ENCODE measurements around the gene PHKG2.

PHKG2 gene

DNA sequence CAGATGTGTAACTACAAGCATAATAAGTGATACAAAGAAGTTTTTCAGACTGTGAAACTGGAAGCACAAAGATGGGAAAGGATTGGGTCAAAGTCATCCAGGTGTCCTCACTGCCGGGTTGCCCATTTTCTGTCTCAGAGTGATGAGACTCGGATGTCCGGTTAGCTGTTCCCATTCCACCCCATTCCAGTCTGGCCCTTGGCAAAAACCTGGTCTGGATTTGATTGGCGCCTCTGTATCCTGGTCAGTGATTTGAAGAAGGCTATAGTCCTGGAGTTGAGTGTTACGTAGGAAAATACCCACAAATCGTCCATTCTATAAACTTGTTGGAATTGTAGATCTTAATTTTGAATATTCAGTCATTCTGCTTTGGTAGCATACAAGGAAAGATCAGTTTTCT lies 19.9 kb upstream of the PHKG2 start:
- no peak for DNase-seq (ENCODE audit: low spot score)

DNA sequence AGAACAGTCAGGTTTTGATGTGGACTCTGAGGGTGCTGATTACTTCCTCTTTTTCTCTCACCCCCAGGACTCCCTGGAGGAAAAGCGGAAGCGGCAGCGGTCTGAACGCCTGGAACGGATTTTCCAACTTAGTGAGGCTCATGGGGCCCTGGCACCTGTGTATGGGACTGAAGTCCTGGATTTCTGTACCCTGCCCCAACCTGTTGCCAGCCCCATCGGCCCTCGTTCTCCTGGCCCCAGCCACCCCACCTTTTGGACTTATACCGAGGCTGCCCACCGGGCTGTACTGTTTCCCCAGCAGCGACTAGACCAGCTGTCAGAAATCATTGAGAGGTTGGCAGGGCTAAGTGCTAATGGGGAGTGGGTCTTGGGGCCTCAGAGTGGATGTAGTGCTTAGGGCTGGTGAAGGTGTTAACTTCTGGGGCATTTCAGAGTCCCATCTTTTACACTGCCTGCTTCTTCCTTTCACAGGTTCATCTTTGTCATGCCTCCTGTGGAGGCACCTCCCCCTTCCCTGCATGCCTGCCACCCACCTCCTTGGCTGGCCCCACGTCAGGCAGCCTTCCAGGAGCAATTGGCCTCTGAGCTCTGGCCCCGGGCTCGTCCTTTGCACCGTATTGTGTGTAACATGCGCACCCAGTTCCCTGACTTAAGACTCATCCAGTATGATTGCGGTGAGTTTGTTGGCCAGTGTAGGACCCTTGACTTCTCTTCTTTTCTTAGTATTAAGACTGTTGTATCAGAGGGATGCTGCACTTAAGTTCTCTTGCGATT lies 19.1 kb upstream of the PHKG2 start:
- no peak for DNase-seq (ENCODE audit: low spot score)

DNA sequence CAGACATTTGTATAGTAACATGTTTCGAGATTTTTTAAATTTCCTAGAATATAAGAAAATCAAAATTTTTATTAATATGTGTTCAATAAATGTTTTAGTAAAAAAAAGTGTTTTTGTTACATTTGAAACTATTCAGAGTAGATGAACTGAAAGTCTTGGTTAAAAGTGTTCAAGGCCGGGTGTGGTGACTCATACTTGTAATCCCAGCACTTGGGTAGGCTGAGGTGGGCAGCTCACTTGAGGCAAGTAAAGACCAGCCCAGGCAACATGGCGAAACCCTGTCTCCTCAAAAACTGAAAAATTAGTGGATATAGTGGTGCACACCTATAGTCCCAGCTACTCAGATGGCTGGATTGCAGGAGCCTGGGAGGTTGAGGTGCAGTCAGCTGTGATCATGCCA lies 16.8 kb upstream of the PHKG2 start:
- no peak for DNase-seq (ENCODE audit: low spot score)

DNA sequence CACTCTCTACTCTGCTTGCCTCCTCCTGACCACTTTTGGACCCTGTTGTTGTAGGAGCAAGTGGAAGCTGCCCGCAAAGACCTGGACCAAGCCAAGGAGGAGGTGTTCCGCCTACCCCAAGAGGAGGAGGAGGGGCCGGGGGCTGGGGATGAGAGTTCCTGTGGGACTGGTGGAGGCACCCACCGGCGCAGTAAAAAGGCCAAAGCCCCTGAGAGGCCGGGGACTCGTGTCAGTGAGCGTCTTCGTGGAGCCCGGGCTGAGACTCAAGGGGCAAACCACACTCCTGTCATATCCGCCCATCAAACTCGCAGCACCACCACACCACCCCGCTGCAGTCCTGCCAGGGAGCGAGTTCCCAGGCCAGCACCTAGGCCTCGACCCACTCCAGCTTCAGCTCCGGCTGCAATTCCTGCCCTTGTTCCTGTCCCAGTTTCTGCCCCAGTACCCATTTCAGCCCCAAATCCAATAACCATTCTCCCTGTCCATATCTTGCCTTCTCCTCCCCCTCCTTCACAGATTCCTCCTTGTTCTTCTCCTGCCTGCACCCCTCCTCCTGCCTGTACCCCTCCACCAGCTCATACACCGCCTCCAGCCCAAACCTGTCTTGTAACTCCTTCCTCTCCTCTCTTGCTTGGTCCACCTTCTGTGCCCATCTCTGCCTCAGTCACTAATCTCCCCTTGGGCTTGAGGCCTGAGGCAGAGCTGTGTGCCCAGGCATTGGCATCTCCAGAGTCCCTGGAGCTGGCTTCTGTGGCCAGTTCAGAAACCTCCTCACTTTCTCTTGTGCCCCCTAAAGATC lies 11.0 kb upstream of the PHKG2 start:
- DNase-seq (ENCODE audit: low spot score) = no peak

DNA sequence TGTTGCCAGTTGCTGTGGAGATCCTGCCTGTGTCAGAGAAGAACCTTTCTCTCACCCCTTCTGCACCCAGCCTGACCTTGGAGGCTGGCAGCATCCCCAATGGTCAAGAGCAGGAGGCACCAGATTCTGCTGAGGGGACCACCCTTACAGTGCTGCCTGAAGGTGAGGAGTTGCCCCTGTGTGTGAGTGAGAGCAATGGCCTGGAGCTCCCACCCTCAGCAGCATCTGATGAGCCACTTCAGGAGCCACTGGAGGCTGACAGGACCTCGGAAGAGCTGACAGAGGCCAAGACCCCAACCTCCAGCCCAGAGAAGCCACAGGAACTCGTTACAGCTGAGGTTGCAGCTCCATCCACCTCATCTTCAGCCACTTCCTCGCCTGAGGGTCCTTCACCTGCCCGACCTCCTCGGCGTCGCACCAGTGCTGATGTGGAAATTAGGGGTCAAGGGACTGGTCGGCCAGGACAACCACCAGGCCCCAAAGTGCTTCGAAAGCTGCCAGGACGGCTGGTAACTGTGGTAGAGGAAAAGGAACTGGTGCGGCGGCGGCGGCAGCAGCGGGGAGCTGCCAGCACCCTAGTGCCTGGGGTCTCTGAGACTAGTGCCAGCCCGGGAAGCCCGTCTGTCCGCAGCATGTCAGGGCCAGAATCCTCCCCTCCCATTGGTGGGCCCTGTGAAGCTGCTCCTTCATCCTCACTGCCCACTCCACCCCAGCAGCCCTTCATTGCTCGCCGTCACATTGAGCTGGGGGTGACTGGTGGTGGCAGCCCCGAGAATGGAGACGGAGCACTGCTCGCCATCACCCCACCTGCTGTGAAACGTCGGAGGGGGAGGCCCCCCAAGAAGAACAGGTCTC lies 10.2 kb upstream of the PHKG2 start:
- no peak for DNase-seq (ENCODE audit: low spot score)

DNA sequence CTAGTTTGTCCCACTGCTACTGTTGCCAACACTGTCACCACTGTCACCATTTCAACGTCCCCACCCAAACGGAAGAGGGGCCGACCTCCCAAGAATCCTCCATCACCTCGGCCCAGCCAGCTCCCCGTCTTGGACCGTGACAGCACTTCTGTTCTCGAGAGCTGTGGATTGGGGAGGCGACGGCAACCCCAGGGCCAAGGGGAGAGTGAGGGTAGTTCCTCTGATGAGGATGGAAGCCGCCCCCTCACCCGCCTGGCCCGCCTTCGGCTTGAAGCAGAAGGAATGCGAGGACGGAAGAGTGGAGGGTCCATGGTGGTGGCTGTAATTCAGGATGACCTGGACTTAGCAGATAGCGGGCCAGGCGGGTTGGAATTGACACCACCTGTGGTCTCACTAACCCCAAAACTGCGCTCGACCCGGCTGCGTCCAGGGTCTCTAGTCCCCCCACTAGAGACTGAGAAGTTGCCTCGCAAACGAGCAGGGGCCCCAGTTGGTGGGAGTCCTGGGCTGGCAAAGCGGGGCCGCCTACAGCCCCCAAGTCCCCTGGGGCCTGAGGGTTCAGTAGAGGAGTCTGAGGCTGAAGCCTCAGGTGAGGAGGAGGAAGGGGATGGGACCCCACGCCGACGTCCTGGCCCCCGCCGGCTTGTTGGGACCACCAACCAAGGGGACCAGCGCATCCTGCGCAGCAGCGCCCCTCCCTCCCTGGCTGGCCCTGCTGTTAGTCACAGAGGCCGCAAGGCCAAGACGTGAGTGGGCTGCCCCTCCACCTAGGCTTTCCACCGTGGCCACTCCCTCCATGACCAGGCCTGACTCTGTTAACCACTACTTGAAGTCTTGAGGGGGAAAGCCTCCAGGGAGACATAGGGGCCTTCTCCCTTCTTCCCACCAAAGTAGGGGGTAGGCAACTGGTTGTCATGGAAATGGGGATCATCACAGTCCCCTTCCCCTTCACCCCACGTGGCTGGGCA lies 9.0 kb upstream of the PHKG2 start:
- DNase-seq (ENCODE audit: low spot score) = no peak

DNA sequence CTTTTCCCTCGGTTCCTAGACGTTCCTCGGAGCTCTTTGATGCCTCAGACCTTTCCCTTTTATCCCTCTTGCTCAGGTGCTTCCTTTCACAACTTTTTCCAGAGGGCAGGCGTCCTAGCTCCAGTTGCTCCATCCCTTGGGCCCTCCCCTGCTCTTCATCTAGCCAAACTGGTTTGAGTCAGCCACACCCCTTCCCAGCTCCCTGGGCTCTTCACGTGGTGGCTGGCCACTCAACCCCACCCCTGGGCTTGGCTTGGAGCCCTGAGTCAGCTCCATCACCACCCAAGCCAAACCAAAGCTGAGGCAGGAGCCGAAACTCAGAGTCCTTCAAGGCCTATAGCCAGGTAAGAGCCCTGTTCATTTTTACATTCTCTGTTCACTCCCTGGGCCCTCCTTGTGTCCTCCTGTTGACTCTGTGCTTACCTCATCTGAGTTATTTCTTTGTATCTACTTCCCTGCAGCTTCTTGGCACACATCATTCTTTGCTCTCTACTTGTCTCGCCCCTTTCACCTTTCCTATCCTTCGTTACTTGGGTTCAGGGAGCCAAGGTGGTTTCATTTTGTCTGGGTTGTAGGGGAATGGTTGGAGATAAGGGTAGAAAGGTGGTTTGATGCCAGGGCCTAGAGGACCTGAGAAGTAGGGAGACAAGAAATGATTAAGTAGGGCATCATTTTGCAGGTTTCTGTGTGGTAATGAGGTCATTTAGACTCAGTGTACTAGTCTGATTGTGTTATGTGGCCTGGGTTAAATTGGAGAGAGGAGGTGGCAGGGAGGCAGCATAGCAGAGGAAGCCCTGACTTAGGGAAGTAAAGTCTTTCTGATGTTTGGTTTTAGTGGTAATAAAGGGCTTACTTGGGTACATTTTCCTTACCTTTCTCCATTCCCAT lies 7.6 kb upstream of the PHKG2 start:
- peak; percentile 93 for DNase-seq (ENCODE audit: low spot score)

DNA sequence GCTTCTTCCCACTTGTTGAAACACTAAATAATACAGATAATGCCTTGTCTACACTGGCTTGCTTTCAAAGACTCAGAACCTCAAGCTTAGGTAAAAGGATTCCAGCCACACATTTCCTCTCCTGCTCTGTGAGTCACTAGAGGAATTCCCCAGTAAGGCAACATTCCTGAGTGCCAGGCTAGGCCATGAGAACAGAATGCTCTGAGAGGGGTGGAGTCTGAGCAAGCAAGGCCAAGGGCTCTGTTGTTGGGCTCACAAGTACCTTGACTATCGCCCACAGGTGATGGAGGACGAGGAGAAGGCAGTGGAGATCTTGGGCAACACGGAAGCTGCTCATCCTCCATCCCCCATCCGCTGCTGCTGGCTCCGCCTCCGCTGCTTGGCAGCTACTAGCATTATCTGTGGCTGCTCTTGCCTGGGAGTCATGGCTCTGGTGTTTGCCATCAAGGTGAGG lies 6.7 kb upstream of the PHKG2 start:
- peak; percentile 91 for DNase-seq (ENCODE audit: low spot score)

DNA sequence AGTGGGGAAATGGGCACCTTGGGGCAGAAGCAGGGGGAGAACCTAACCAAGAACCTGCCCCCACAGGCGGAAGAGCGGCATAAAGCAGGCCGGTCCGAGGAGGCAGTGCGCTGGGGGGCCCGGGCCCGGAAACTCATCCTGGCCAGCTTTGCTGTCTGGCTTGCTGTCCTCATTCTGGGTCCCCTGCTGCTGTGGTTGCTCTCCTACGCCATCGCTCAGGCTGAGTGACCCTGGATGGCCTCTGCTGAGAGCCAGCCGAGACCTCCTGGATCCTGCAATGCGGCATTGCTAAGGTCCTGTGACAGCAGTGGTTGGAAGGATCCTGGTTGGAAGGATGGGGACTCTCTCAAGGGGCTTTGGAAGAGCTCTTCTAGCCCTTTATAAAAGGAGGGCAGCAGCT lies 4.5 kb upstream of the PHKG2 start:
- DNase-seq (ENCODE audit: low spot score) = no peak

DNA sequence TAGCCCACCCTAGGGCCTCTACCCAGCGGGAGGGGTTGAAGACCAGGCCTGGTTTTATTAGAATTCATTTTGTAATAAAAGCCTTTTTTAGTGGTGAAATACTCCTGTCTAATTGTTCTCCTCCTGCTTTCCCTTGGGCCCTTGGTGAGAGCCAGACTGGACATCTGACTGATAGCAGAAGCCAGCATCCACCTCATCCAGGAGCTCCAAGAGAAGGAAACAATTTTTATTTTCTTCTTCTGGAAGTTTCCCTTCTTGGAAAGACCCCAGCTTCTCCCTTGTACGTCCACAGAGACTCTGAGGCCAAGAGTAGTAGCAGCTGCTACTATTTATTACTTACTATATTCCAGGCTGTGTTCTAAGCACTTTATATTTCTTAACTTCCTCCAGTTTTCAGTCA lies 4.0 kb upstream of the PHKG2 start:
- no peak for DNase-seq (ENCODE audit: low spot score)

DNA sequence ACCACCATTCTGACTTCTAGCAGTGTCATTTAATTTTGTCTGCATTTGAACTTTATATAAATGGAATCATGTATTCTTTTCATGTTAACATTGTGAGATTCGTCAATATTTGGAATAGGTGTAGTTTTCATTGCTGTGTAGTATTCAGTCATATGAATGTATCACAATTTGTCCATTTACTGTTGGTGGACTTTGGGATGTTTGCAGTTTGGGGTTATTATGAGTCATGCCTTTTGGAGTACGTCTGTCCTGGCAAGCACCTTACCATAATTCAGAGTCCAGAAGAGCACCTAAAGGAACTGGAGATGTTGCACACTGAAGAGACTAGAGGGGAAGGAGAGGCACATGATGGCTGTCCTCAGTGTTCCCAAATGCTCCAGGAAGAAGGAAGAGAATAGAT lies 3.1 kb upstream of the PHKG2 start:
- no peak for DNase-seq (ENCODE audit: low spot score)

DNA sequence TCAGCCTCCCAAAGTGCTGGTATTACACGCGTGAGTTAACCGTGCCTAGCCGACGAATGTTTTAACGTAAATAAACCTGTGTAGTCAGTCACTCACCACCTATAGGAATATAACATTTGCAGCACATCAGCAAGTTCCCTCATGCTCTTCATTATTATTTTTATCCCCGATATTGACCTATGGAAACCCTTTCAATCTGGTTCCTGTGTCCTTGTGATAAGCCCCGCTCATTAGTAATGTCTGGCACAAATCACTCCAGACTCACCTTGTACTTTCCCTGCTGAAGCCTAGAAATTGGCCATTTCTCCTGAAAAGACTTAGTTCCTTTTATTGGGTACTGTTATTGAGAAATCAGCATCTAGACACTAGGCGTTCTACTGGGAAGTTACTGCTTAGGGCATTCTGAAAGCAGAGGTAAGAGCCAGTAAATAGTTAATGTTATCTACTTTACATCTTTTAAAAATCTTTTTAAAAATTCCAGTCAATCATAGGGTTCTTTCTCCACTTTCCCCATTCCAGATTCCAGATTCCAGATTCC lies 1.5 kb upstream of the PHKG2 start:
- DNase-seq (ENCODE audit: low spot score) = no peak

DNA sequence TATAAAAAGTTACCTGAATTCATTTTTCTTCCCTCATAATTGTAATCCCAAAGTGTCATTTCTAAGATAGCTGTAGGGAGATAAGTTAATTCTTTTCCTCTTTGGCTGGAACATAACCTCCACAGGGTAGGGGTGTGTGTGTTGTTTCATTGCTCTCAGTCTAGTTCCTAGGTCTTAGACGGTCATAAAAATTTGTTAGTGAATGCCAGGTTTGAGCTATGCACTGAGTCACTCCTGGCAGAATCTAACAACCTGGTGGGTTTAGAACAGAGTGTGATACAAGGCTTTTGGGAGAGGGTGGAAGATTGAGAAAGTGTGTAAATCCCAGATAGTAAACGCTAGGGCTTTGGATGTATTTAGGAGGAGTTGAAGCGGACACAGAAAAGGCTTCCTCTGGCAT lies 894 bp upstream of the PHKG2 start:
- DNase-seq (ENCODE audit: low spot score) = peak; percentile 50

DNA sequence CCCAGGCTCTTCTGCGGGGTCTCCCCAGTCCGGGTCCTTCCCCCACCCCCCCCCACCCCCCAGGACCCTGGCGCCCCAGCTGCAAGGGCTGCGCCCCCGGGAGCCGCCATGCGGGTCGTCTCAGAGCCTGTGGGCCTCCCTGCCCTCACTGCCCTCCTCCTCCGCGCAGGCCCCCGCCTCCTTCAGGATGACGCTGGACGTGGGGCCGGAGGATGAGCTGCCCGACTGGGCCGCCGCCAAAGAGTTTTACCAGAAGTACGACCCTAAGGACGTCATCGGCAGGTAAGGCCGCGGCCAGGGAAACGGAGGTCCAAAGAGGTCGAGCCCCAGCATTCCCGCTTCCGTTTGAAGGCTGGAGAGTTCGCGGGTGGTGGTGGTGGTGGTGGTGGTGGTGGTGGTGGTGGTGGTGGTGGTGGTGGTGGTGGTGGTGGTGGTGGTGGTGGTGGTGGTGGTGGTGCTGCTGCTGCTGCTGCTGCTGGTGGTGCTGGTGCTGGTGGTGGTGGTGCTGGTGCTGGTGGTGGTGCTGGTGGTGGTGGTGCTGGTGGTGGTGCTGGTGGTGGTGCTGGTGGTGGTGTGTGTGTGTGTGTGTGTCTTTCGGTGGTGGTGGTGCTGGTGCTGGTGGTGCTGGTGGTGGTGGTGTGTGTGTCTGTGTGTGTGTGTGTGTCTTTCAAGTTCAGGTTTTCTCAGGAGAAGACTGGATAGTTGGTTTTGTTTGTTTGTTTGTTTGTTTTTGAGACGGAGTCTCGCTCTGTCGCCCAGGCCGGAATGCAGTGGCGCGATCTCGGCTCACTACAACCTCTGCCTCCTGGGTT lies 615 bp downstream of the PHKG2 start:
- peak; percentile 73 for DNase-seq (ENCODE audit: low spot score)

DNA sequence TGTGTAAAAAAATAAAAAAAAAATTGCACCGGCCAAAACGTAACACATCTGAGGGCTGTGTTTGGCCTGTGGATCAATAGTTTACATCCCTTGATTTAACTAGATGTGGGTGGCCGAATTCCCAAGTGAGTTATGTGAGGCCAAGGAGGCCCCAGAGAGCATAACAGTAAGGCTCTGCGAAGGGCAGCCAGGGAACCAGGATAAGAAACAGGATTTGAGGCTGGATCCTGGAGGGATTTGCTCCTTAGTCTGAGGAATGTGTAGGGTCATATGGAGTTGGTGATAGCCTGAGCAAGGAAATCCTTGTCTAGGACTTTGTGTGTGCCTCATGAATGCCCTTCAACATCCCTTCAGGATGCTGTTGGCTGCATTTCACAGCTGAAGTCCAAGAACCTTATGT lies 2.0 kb downstream of the PHKG2 start:
- no peak for DNase-seq (ENCODE audit: low spot score)

DNA sequence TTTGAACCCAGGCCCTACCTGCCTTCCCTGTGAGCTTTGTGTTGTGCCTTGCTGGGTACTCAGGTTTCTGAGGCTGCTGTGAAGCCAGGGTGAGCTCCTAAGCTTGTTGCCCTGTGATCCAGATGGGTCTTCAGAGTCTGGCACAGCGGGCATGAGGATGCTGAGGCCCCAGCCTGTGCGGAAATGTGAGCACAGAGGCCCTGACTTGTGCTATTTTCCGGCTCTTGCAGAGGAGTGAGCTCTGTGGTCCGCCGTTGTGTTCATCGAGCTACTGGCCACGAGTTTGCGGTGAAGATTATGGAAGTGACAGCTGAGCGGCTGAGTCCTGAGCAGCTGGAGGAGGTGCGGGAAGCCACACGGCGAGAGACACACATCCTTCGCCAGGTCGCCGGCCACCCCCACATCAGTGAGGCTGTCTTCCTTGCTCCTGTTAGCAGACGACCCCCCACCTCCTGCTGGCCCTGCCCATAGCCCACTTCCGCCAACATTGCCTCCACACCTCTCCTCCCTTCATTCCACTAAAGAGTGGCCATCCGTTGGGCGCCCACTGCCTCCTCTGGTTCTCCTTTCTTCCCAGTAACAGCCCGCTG lies 2.7 kb downstream of the PHKG2 start:
- DNase-seq (ENCODE audit: low spot score) = no peak

DNA sequence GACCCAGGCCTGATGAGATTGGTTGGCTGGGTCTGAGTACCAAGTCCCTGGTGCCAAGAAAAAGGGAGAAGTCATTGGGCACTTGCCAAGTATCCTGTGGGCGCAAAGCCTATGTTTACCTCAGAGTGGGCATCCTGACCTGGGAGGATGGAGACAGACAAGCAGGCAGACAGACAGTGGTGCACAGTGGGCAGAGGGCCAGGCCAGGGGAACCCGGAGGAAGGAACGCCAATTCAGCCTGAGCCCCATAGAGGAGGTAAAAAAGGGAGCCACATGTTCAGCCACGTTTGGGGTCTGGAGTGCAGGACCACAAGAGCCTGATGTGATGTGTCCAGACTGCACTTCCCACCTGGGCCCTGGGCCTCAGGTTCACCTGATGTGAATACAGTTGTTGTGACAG lies 5.4 kb downstream of the PHKG2 start:
- DNase-seq (ENCODE audit: low spot score) = no peak

DNA sequence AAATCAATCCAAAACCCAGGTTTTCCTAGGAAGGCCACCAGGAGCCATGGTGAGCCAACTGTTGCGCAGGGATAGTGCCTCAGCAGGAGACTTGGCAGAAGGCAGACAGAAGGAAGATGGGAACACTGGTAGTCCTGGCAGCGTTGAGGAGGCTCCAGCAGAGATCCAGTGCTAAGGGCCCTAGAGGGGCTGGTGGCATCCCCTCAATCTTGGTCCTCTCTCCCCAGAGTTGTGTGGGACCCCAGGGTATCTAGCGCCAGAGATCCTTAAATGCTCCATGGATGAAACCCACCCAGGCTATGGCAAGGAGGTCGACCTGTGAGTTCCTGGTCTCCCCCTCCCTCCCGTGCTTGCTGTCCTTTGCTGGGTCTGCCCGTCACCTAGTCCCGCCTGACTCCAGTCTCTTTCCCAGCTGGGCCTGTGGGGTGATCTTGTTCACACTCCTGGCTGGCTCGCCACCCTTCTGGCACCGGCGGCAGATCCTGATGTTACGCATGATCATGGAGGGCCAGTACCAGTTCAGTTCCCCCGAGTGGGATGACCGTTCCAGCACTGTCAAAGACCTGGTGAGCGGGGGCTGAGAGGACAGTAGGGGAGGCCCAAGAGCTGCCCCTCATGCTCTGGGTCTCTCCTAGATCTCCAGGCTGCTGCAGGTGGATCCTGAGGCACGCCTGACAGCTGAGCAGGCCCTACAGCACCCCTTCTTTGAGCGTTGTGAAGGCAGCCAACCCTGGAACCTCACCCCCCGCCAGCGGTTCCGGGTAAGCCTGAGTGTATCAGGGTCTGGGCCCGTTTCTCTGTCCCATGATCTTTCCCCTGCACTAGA lies 7.9 kb downstream of the PHKG2 start:
- DNase-seq (ENCODE audit: low spot score) = no peak

Measured in AG08396 (cell line).